HUES64 (cell line): Measurements from ENCODE around the gene MBNL2.

Experiments
- H3K27ac ChIP-seq: 2 replicates; pipeline ENCODE4 v1.7.0; 2013; ENCODE audit warnings: low read depth, low read length, inconsistent platforms
- H3K27me3 ChIP-seq: 2 replicates; pipeline ENCODE4 v1.6.1; 2013; ENCODE audit warnings: mild to moderate bottlenecking, low read length; ENCODE audit not compliant: insufficient read depth
- H3K36me3 ChIP-seq: 2 replicates; pipeline ENCODE4 v1.6.1; 2013; ENCODE audit warnings: mild to moderate bottlenecking, low read length; ENCODE audit not compliant: insufficient read depth
- H3K4me1 ChIP-seq: 2 replicates; pipeline ENCODE4 v1.6.1; 2013; ENCODE audit warnings: mild to moderate bottlenecking, low read length, moderate library complexity; ENCODE audit not compliant: insufficient read depth
- H3K4me3 ChIP-seq: 2 replicates; pipeline ENCODE4 v1.5.1; 2013; ENCODE audit warnings: mild to moderate bottlenecking, low read length, moderate library complexity
- H3K9ac ChIP-seq: 2 replicates; pipeline ENCODE4 v1.6.1; 2013; ENCODE audit warnings: mild to moderate bottlenecking, low read depth, low read length
- H3K9me3 ChIP-seq: 2 replicates; pipeline ENCODE4 v1.6.1; 2013; ENCODE audit warnings: low read depth, low read length; ENCODE audit not compliant: insufficient read depth
- WGBS: fragments of 150-250, 120-280 bp; methylation state at CpG from one replicate; pipeline ENCODE4 v1.1.7; 2013; ENCODE audit warnings: missing lambda C conversion rate; 5-methylcytosine and 5-hydroxymethylcytosine counted together

The MBNL2 gene

GRCh38 chr13:97278435-97279411, 56.6 kb downstream of the MBNL2 start:
- 84% methylated on average over 8 of the region's 9 CpGs for WGBS

DNA sequence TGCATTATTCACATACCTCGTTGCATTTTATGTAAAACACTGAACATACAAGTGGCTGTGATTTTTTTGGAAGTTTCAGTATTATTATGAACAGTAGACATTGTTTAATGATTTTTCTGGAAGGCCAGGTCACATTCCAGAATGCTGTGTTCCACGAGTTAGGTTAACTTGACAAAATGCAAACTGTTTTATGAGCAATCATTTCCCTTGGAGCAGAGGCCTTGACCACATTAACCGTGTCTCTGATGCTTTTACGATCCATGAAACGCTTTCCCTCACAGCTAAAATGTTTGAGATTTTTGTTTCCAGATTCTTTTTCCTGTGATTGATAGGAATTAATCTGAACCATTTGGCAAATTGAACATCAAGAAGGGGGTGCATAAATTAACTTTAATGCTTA, 57.8 kb downstream of the MBNL2 start:
- Histone ChIP-seq H3K4me3 (no peak overlapping the region), H3K36me3 (no peaks in the 10 kb centered on the region), H3K9ac (no peak overlapping the region), H3K27ac (no peak overlapping the region), H3K9me3 (no peaks in the 10 kb centered on the region), H3K27me3 (no peaks in the 10 kb centered on the region), H3K4me1 (no peaks in the 10 kb centered on the region)
- 91% methylated on average over 5 of the region's 5 CpGs for WGBS

More at GRCh38 chr13:97278435-97279411, 56.6 kb downstream of the MBNL2 start:
- Histone ChIP-seq H3K4me3 (no peak overlapping the region), H3K4me1 (no peaks in the 10 kb centered on the region), H3K27me3 (no peaks in the 10 kb centered on the region), H3K27ac (no peak overlapping the region), H3K9ac (no peak overlapping the region), H3K9me3 (no peaks in the 10 kb centered on the region), H3K36me3 (no peaks in the 10 kb centered on the region)

- no peak overlapping the region for H3K9ac ChIP-seq
- H3K9me3 ChIP-seq: no peaks in the 10 kb centered on the region
- H3K4me3 ChIP-seq: no peak overlapping the region
- H3K36me3 ChIP-seq: no peaks in the 10 kb centered on the region
- no peak overlapping the region for H3K27ac ChIP-seq
- H3K4me1 ChIP-seq: no peaks in the 10 kb centered on the region
- WGBS: 80% methylated on average over 4 of the region's 4 CpGs
- no peaks in the 10 kb centered on the region for H3K27me3 ChIP-seq
Measured at GRCh38 chr13:97280478-97280877, 58.3 kb downstream of the MBNL2 start.

DNA sequence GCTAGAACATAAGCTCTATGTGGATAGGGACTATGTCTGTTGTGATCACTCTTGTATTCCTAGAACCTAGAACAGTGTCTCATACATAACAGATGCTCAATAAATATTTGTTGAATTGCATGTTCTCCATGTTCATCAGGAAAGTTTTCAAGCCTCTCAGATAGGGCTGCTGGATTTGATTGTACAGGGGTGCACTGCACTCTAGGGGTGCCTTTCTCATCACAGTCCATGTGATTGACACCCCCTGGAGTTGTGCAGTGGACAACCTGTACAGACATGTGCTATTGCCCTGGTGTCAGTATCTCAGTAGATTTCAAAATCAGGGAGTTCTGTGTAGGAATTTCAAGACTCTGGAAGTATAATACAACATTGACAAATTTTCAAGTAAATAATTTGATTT, 58.9 kb downstream of the MBNL2 start:
- no peaks in the 10 kb centered on the region for H3K4me1 ChIP-seq
- no peak overlapping the region for H3K27ac ChIP-seq
- no peaks in the 10 kb centered on the region for H3K36me3 ChIP-seq
- no peaks in the 10 kb centered on the region for H3K9me3 ChIP-seq
- no peak overlapping the region for H3K9ac ChIP-seq
- H3K27me3 ChIP-seq: no peaks in the 10 kb centered on the region
- H3K4me3 ChIP-seq: no peak overlapping the region

DNA sequence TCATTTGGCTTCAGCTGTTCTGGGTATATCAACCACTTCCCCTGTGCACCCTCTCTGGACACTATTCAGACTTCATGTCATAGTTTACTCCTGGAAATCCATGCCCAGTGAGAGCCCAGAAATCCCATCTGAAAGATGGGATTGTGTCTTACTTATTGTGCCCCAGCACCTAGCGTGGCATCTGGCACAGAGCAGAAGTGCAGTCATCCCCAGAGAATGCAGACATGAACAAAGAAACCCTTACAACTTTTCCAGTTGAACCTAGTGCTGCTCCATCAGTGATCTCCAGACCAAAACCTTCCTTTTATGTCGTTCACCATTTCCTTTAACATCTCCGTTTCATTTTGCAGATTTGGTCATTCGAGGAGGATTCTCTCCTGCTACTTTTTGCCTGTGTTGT, 60.6 kb downstream of the MBNL2 start:
- Histone ChIP-seq H3K9ac (no peak overlapping the region), H3K4me1 (no peaks in the 10 kb centered on the region), H3K36me3 (no peaks in the 10 kb centered on the region), H3K27ac (no peak overlapping the region), H3K27me3 (no peaks in the 10 kb centered on the region), H3K9me3 (no peaks in the 10 kb centered on the region), H3K4me3 (no peak overlapping the region)
- 91% methylated on average over 4 of the region's 4 CpGs for WGBS

DNA sequence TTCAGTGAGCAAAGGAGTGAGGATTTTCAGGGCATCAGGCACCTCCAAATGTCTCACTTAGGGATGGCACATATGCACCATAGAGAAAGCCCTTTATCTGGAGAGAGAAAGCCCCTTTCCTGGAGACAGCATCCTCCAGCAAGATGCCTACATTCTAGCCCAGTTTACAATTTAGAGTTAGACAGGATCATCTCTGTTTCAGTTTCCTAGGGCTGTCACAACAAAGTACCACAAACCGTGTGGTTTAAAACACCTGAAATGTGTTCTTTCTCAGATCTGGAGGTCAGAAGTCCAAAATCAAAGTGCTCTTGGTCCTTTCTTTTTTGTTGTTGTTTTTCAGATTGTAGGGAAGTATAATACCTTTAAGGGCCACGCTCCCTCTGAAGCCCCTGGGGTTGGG, 61.8 kb downstream of the MBNL2 start:
- no peaks in the 10 kb centered on the region for H3K36me3 ChIP-seq
- no peaks in the 10 kb centered on the region for H3K9me3 ChIP-seq
- H3K4me3 ChIP-seq: no peak overlapping the region
- 99% methylated on average over 2 of the region's 2 CpGs for WGBS
- no peaks in the 10 kb centered on the region for H3K4me1 ChIP-seq
- no peak overlapping the region for H3K27ac ChIP-seq
- H3K27me3 ChIP-seq: no peaks in the 10 kb centered on the region
- no peak overlapping the region for H3K9ac ChIP-seq

- no peaks in the 10 kb centered on the region for H3K9me3 ChIP-seq
- no peak overlapping the region for H3K9ac ChIP-seq
- no peak overlapping the region for H3K4me3 ChIP-seq
- WGBS: 94% methylated on average over 2 of the region's 3 CpGs
- H3K36me3 ChIP-seq: no peaks in the 10 kb centered on the region
- H3K4me1 ChIP-seq: no peaks in the 10 kb centered on the region
- no peak overlapping the region for H3K27ac ChIP-seq
- no peaks in the 10 kb centered on the region for H3K27me3 ChIP-seq
Measured at GRCh38 chr13:97284558-97284957, 62.4 kb downstream of the MBNL2 start.

DNA sequence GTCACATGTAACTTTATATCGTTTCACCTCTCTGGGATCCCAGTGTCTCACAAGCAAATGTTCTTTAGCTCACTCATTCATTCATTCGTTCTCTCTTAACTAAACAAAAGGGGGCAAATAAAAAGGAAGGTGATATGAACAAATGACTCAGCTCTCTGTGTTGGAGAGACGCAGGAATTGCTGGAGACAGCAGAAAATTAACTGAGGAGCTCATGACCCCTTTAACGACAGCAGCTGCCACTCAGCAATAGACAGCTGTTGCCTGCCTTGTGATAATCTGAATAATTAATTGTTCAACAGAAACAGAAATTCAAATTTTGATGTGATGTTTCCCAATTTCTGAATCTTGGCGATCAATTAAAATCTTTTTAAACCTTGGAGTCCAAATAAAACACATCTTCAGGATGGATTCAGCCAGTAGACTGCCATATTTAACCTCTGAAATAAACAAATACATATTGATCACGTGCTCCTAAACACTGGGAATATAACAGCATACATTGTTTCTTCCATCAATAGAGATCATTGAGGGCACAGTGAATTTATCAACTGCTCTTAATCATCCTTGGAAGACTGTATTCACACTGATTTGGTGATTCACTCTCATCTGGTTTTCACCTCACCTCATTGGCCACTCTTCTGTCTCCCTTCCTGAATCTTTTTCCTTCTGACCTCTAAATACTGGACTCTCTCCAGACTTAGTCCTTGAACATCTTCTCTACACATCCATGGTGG, 63.3 kb downstream of the MBNL2 start:
- no peaks in the 10 kb centered on the region for H3K36me3 ChIP-seq
- no peaks in the 10 kb centered on the region for H3K27me3 ChIP-seq
- H3K4me3 ChIP-seq: no peak overlapping the region
- no peak overlapping the region for H3K27ac ChIP-seq
- H3K9me3 ChIP-seq: no peaks in the 10 kb centered on the region
- 86% methylated on average over 6 of the region's 6 CpGs for WGBS
- H3K9ac ChIP-seq: no peak overlapping the region
- H3K4me1 ChIP-seq: no peaks in the 10 kb centered on the region

DNA sequence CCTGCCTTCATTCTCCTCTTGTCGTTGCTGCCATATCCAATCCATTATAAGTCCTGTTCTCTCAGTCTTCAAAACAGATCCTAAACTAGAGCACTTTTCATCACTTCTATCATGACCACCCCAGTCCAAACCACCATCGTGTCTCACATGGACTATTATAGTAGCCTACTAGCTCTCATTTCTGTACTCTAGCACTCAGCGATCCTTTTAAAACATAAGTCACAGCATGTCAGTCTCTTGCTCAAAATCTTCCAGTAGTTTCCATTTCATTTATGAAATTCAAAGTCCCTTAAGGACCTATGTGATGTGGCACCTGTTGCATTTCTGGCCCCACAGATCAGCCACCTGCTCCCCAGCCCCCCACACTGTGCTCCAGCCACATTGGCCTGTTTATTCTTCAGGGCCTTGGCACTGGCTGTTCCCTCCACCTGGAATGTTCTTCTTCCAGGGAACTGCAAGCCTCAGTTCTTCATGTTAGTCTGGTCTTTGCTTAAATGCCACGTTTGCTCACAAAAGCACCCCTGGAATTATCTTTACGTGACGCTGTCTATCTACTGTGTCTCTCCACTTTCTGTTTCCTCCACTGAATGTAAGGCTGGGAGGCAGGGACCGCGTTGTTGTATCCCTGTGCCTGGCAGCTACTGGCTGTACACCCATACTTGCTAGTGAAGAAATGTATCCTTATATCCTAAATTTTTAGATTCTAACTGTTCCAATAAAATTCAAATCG, 64.3 kb downstream of the MBNL2 start:
- Histone ChIP-seq H3K9ac (no peak overlapping the region), H3K27ac (no peak overlapping the region), H3K4me1 (no peaks in the 10 kb centered on the region), H3K9me3 (no peaks in the 10 kb centered on the region), H3K4me3 (no peak overlapping the region), H3K27me3 (no peaks in the 10 kb centered on the region), H3K36me3 (no peaks in the 10 kb centered on the region)
- WGBS: 90% methylated on average over 9 of the region's 9 CpGs

- Histone ChIP-seq H3K36me3 (no peaks in the 10 kb centered on the region), H3K9me3 (no peaks in the 10 kb centered on the region), H3K27ac (no peak overlapping the region), H3K9ac (no peak overlapping the region), H3K4me1 (no peaks in the 10 kb centered on the region), H3K27me3 (no peaks in the 10 kb centered on the region), H3K4me3 (no peak overlapping the region)
- 91% methylated on average over 4 of the region's 5 CpGs for WGBS
Measured at GRCh38 chr13:97287047-97287383, 64.9 kb downstream of the MBNL2 start.

- 92% methylated on average over 2 of the region's 2 CpGs for WGBS
- Histone ChIP-seq H3K36me3 (no peaks in the 10 kb centered on the region), H3K4me3 (no peak overlapping the region), H3K9ac (no peak overlapping the region), H3K9me3 (no peaks in the 10 kb centered on the region), H3K4me1 (no peaks in the 10 kb centered on the region), H3K27me3 (no peaks in the 10 kb centered on the region), H3K27ac (no peak overlapping the region)
Measured at GRCh38 chr13:97288486-97288900, 66.4 kb downstream of the MBNL2 start.
